ENCODE results near the gene GATM.
"Not testable (repeated sequence)": the region's sequence is repeated elsewhere in the genome, so short reads cannot be mapped to it uniquely, and the experiment has no call there.

Gene GATM

DNA sequence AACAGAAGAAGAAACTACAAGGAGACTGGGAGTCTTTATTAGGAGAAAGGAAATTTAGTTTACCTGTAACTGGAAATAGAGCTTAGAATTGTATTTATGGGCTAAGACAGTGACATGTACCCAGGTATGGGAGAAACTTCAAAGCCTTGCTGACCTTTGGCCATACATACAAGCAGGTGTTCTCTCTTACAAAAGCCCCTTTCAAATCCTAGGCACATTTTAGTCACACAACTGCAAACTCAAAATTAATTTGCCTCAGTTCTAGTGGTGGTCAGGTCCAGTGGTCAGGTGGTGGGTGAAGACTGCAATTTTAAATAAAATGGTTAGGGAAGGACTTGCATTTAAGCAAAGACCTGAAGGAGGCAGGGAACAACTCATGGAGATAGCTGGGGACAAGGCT, 30.4 kb downstream of the GATM start:
- DNase-seq = no peak

DNA sequence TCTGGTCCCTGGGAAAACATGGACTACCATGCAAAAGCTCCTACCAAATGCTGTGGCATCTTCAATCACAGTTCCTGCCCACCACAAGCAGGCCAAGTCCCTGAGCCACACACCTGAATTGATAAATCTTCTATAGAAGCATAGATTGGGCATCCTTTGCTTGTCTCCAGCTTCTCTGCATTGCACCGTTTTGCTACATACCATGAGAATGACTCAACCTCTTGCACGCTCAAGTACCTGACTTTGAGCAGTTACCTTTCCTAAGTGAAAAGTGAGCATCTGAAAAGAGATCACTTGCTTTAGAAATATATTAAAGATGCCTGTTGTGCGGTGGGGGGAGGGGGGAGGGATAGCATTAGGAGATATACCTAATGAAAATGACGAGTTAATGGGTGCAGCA, 31.3 kb downstream of the GATM start:
- no peak for DNase-seq

- DNase-seq = no peak
These were observed 32.0 kb downstream of the GATM start for GRCh38 chr15:45346381-45346780.

GRCh38 chr15:45343258-45343860, 35.0 kb downstream of the GATM start:
- DNase-seq = no peak

GRCh38 chr15:45341790-45342189, 36.6 kb downstream of the GATM start:
- no peak for DNase-seq

DNA sequence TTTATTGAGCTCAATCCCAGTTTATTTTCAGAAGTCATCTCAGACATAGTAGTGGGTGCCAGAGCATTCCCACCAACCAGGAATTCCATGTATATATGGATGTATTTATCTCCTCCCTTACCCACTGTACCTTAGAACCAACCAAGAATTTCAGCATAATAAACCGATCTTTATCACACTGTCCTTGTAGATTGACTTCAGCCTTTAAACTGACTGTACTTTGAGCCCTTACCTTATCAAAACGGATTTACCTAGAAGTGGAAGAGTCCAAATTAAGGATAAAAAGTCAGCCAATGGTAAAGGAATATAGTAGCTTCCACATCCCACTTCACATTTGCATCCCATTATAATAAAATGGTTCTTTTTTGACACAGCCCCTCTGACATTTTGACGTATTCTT, 37.9 kb downstream of the GATM start:
- DNase-seq = no peak

DNA sequence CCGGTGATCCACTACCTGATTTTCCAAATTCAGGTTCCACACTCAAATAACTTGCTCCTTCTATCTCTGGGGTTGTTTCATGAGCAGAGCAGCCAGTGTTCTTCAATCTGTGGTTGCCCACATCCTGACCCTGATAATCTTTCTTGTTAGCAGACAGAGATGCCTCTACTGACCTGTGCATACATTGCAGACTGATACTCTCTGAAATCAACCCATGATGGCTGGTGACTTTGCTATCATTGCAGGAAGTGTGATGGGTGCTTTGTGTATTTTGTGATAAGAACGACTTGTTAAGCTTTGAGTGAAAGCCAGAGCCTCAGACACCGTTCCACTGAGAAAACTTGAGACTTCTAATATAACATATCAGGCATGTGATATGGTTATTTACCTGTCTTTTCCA, 39.9 kb downstream of the GATM start:
- no peak for DNase-seq

GRCh38 chr15:45337224-45337623, 41.1 kb downstream of the GATM start:
- DNase-seq = no peak

DNA sequence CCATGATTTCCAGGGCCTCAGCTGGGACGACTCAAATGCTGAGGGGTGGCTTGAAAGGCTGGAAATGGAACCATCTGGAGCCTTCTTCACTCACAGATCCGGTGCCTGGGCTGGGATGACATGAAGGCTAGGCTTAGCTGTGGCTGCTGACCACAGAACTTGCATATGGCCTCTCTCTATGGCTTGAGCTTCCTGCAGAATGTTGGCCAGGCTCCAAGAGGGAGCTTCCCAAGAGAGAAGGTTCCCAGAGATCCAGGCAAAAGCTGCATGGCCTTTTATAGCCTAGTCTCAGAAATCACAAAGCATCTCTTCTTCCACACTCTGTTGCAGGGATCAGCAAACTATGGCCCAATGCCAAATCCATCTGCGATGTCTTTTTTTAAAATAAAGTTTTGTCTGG, 44.8 kb downstream of the GATM start:
- no peak for DNase-seq

- no peak for DNase-seq
These were observed 45.6 kb downstream of the GATM start for GRCh38 chr15:45332694-45333093.

DNA sequence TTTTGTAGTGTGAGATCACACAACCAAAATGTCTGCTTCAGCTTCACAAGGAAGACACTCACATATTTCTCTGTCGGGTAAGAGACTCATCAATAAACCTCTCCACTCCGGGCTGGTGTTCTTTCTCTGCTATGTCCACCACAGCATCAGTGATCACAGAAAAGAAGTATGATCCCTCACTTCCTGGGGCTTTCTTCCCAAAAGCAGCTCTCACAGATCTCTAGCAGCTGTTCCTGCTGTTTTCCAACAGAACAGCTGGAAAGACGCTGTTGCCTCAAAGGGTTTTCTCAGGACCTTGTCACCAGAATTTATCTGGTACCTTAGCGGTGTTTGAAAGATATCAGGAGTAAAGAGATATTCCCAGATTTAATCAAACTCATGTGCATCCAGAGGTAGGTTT, 46.4 kb downstream of the GATM start:
- no peak for DNase-seq

GRCh38 chr15:45328663-45329062, 49.7 kb downstream of the GATM start:
- no peak for DNase-seq

- peak; percentile 85 to 94 for DNase-seq
These were observed 51.6 kb downstream of the GATM start for GRCh38 chr15:45326741-45327140.

DNA sequence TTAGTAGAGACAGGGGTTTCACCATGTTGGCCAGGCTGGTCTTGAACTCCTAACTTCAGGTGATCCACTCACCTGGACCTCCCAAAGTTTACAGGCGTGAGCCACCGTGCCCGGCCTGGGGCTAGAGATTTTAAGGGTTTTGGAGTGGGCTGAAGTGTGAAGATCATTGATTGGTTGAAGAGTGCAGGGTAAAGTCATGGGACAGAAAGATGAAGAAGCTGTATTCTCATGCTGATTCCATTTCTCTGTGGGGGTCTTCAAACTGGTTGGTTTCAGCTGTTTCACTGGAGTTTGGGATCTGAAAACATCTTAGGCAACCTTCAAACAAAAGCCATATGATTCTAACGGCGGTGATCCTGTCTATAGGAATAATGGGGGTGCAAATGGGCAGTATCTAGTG, 52.1 kb downstream of the GATM start:
- DNase-seq = no peak

- no peak for DNase-seq
These were observed 57.7 kb downstream of the GATM start for GRCh38 chr15:45320581-45321205.

GRCh38 chr15:45319472-45320214, 58.7 kb downstream of the GATM start:
- no peak for DNase-seq

GRCh38 chr15:45314960-45315359, 63.4 kb downstream of the GATM start:
- DNase-seq = no peak

GRCh38 chr15:45314117-45314516, 64.2 kb downstream of the GATM start:
- not testable (repeated sequence) for DNase-seq
